ENCODE measurements around the gene PARP15. TPM values are rescaled to one million over a fixed set of nuclear protein-coding genes. Genes with fewer than 3 reads are reported as not detected.

PARP15 gene
- total and polyA plus RNA-seq, 2 experiments from 2014 or later, result 0.39 to 0.87 TPM

DNA sequence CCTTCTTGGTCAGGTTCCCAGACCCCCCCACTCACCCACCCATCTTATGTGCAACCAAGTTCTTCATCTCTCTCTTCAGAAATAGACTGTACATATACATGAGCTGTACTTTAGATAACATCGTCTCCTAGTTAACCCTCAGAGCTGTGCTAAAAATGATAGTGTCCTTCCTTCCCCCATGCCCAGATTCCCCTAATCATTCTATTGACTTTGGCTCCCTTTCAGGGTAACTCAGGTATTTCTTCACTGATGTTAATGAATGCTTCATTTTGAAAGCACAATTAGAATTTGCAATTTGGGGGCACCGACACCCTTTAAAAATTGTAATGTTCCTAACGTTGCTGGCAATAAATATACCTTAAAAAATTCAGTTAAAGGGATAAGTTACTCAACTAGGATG, 24.3 kb upstream of the PARP15 start:
- H3K4me1 ChIP-seq (ENCODE audit: insufficient read depth), result peaks cover 11% of the 10 kb centered on the region; the same call in 1 of the 2 replicates
- no peaks in the 10 kb centered on the region for H3K27me3 ChIP-seq (ENCODE audit: insufficient read depth)
- no peaks in the 10 kb centered on the region for H3F3A ChIP-seq (replicated peaks; ENCODE audit: low read depth)
- no peaks in the 10 kb centered on the region for H4K20me1 ChIP-seq (replicated peaks; ENCODE audit: insufficient read depth)
- no peak overlapping the region for H3K27ac Mint-ChIP-seq
- ATAC-seq (no peak), DNase-seq (ENCODE audit: low spot score) (no peak)
- H3K27me3 Mint-ChIP-seq (ENCODE audit: insufficient read depth, low read depth, poor library complexity), result no peaks in the 10 kb centered on the region
- H3K36me3 ChIP-seq (ENCODE audit: insufficient read depth), result no peaks in the 10 kb centered on the region
- no peak overlapping the region for H2AFZ ChIP-seq
- no peaks in the 10 kb centered on the region for H3K9me3 Mint-ChIP-seq
- no peak overlapping the region for H3K27ac ChIP-seq (ENCODE audit: low read depth)
- TF ChIP-seq ZNF331 (CRISPR knock-in tag; IDR thresholded peaks at IDR 0.05; ENCODE audit: low read depth) (no peak), CREB1 (CRISPR knock-in tag; IDR thresholded peaks at IDR 0.05; ENCODE audit: low read depth) (no peak), EZH2 (IDR thresholded peaks at IDR 0.05; ENCODE audit: low read depth, unreplicated experiment) (no peak), ZNF114 (CRISPR knock-in tag; IDR thresholded peaks at IDR 0.05) (no peak), ETS1 (IDR thresholded peaks at IDR 0.05) (no peak), JUNB (IDR thresholded peaks at IDR 0.05; ENCODE audit: unreplicated experiment) (no peak), POLR2AphosphoS5 (IDR thresholded peaks at IDR 0.05; ENCODE audit: low read depth) (no peak), STAT1 (IDR thresholded peaks at IDR 0.05; ENCODE audit: unreplicated experiment) (no peak), NANOG (IDR thresholded peaks at IDR 0.05; ENCODE audit: borderline replicate concordance) (no peak), EZH2phosphoT487 (IDR thresholded peaks at IDR 0.05; ENCODE audit: unreplicated experiment) (no peak)
- TF ChIP-seq, protein P1, sequence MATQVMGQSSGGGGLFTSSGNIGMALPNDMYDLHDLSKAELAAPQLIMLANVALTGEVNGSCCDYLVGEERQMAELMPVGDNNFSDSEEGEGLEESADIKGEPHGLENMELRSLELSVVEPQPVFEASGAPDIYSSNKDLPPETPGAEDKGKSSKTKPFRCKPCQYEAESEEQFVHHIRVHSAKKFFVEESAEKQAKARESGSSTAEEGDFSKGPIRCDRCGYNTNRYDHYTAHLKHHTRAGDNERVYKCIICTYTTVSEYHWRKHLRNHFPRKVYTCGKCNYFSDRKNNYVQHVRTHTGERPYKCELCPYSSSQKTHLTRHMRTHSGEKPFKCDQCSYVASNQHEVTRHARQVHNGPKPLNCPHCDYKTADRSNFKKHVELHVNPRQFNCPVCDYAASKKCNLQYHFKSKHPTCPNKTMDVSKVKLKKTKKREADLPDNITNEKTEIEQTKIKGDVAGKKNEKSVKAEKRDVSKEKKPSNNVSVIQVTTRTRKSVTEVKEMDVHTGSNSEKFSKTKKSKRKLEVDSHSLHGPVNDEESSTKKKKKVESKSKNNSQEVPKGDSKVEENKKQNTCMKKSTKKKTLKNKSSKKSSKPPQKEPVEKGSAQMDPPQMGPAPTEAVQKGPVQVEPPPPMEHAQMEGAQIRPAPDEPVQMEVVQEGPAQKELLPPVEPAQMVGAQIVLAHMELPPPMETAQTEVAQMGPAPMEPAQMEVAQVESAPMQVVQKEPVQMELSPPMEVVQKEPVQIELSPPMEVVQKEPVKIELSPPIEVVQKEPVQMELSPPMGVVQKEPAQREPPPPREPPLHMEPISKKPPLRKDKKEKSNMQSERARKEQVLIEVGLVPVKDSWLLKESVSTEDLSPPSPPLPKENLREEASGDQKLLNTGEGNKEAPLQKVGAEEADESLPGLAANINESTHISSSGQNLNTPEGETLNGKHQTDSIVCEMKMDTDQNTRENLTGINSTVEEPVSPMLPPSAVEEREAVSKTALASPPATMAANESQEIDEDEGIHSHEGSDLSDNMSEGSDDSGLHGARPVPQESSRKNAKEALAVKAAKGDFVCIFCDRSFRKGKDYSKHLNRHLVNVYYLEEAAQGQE (IDR thresholded peaks at IDR 0.05; ENCODE audit: unreplicated experiment), result no peak
- TF ChIP-seq, protein P2, sequence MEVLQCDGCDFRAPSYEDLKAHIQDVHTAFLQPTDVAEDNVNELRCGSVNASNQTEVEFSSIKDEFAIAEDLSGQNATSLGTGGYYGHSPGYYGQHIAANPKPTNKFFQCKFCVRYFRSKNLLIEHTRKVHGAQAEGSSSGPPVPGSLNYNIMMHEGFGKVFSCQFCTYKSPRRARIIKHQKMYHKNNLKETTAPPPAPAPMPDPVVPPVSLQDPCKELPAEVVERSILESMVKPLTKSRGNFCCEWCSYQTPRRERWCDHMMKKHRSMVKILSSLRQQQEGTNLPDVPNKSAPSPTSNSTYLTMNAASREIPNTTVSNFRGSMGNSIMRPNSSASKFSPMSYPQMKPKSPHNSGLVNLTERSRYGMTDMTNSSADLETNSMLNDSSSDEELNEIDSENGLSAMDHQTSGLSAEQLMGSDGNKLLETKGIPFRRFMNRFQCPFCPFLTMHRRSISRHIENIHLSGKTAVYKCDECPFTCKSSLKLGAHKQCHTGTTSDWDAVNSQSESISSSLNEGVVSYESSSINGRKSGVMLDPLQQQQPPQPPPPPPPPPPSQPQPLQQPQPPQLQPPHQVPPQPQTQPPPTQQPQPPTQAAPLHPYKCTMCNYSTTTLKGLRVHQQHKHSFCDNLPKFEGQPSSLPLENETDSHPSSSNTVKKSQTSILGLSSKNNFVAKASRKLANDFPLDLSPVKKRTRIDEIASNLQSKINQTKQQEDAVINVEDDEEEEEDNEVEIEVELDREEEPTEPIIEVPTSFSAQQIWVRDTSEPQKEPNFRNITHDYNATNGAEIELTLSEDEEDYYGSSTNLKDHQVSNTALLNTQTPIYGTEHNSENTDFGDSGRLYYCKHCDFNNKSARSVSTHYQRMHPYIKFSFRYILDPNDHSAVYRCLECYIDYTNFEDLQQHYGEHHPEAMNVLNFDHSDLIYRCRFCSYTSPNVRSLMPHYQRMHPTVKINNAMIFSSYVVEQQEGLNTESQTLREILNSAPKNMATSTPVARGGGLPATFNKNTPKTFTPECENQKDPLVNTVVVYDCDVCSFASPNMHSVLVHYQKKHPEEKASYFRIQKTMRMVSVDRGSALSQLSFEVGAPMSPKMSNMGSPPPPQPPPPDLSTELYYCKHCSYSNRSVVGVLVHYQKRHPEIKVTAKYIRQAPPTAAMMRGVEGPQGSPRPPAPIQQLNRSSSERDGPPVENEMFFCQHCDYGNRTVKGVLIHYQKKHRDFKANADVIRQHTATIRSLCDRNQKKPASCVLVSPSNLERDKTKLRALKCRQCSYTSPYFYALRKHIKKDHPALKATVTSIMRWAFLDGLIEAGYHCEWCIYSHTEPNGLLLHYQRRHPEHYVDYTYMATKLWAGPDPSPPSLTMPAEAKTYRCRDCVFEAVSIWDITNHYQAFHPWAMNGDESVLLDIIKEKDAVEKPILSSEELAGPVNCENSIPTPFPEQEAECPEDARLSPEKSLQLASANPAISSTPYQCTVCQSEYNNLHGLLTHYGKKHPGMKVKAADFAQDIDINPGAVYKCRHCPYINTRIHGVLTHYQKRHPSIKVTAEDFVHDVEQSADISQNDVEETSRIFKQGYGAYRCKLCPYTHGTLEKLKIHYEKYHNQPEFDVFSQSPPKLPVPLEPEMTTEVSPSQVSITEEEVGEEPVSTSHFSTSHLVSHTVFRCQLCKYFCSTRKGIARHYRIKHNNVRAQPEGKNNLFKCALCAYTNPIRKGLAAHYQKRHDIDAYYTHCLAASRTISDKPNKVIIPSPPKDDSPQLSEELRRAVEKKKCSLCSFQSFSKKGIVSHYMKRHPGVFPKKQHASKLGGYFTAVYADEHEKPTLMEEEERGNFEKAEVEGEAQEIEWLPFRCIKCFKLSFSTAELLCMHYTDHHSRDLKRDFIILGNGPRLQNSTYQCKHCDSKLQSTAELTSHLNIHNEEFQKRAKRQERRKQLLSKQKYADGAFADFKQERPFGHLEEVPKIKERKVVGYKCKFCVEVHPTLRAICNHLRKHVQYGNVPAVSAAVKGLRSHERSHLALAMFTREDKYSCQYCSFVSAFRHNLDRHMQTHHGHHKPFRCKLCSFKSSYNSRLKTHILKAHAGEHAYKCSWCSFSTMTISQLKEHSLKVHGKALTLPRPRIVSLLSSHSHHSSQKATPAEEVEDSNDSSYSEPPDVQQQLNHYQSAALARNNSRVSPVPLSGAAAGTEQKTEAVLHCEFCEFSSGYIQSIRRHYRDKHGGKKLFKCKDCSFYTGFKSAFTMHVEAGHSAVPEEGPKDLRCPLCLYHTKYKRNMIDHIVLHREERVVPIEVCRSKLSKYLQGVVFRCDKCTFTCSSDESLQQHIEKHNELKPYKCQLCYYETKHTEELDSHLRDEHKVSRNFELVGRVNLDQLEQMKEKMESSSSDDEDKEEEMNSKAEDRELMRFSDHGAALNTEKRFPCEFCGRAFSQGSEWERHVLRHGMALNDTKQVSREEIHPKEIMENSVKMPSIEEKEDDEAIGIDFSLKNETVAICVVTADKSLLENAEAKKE (CRISPR knock-in tag; IDR thresholded peaks at IDR 0.05), result no peak
- TF ChIP-seq, protein P3, sequence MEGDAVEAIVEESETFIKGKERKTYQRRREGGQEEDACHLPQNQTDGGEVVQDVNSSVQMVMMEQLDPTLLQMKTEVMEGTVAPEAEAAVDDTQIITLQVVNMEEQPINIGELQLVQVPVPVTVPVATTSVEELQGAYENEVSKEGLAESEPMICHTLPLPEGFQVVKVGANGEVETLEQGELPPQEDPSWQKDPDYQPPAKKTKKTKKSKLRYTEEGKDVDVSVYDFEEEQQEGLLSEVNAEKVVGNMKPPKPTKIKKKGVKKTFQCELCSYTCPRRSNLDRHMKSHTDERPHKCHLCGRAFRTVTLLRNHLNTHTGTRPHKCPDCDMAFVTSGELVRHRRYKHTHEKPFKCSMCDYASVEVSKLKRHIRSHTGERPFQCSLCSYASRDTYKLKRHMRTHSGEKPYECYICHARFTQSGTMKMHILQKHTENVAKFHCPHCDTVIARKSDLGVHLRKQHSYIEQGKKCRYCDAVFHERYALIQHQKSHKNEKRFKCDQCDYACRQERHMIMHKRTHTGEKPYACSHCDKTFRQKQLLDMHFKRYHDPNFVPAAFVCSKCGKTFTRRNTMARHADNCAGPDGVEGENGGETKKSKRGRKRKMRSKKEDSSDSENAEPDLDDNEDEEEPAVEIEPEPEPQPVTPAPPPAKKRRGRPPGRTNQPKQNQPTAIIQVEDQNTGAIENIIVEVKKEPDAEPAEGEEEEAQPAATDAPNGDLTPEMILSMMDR (conservative IDR thresholded peaks at IDR 0.05; ENCODE audit: low read depth in 2 of 2), result no peak
- H3K4me2 ChIP-seq, result no peak overlapping the region
- H3K9me2 ChIP-seq (ENCODE audit: insufficient read depth), result no peaks in the 10 kb centered on the region
- no peak overlapping the region for H3K4me3 ChIP-seq
- H3K4me3 Mint-ChIP-seq, result no peak overlapping the region
- no peaks in the 10 kb centered on the region for H3K36me3 Mint-ChIP-seq (ENCODE audit: low read depth)
- H3K4me1 Mint-ChIP-seq, result peaks cover 17% of the 10 kb centered on the region
- H3K79me2 ChIP-seq (replicated peaks; ENCODE audit: insufficient read depth), result no peaks in the 10 kb centered on the region
